Uterus (tissue), 2 donors: ENCODE measurements around the gene PCSK7.

Source experiments
- POLR2A ChIP-seq, 2 donors: fragments of 450-650 bp; IDR thresholded peaks; one replicate each; pipeline ENCODE4 v1.6.1; 2016; ENCODE audit warnings: antibody characterized with exemption in 2 of 2, mild to moderate bottlenecking in 1 of 2, moderate library complexity in 1 of 2
- TF ChIP-seq, protein P1 (sequence below), 4 experiments: fragments of 200-600 bp in 2 of 4; fragments of 450-650 bp in 2 of 4; sonication (generic) in 2 of 4; IDR thresholded peaks; one replicate each; pipeline ENCODE4 v1.5.1; 2016 to 2019; ENCODE audit warnings: antibody characterized with exemption in 4 of 4, mild to moderate bottlenecking in 2 of 4, moderate library complexity in 1 of 4

DNA sequence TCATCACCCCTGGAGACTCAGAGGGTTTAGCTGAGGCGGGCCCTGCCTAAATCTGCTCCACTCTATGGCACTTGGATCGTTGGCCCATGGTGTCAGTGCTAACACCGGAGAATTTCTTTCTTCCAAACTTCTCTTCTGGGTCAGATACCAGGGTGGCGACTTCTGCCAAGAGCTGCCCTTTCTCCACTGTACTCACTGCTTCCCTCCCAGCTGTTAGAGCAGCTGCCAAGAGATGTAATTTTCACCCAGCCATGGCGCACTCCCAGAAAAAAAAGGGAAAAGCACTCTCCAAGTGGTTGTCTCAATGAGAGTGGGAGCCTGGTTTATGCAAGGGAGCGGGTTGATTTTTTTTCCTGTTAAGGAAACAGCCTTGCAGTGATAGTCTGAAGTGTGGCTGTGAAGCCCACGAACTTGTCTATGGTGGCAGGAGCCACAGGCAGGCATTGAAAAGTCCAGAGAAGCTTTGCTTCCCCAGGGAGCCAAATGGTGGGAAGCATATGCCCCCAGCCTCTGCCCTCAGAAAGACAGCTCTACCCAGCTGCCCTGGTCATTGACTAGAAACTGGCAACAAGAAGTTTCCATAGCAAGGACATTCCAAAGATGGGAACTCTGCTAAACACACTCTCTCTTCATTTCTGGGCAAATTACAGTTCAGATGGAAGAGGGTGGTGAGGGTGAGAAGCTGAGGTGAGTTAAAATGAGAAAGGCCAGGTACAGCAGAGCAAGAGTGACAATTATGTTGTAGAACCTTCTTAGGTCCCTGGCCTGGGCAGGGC is 10.7 kb downstream of the PCSK7 start:
- no peak for TF ChIP-seq POLR2A (IDR thresholded peaks at IDR 0.05)
- TF ChIP-seq, protein P1, sequence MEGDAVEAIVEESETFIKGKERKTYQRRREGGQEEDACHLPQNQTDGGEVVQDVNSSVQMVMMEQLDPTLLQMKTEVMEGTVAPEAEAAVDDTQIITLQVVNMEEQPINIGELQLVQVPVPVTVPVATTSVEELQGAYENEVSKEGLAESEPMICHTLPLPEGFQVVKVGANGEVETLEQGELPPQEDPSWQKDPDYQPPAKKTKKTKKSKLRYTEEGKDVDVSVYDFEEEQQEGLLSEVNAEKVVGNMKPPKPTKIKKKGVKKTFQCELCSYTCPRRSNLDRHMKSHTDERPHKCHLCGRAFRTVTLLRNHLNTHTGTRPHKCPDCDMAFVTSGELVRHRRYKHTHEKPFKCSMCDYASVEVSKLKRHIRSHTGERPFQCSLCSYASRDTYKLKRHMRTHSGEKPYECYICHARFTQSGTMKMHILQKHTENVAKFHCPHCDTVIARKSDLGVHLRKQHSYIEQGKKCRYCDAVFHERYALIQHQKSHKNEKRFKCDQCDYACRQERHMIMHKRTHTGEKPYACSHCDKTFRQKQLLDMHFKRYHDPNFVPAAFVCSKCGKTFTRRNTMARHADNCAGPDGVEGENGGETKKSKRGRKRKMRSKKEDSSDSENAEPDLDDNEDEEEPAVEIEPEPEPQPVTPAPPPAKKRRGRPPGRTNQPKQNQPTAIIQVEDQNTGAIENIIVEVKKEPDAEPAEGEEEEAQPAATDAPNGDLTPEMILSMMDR (IDR thresholded peaks at IDR 0.05), result no peak
